SU-DHL-6 (cell line): ENCODE data around the gene EMID1.

Experiments used
- H2AFZ ChIP-seq: fragments of 200-600 bp; sonication (generic); 2 replicates; pipeline ENCODE4 v1.6.1; 2014; ENCODE audit warnings: low read depth, mild to moderate bottlenecking, moderate library complexity, mixed read lengths, antibody characterized with exemption, low read length; ENCODE audit not compliant: severe bottlenecking
- H3F3A ChIP-seq: fragments of 200-600 bp; shearing (Covaris generic); 2 replicates; pipeline ENCODE4 v1.6.0; 2016; ENCODE audit warnings: antibody characterized with exemption, mild to moderate bottlenecking; ENCODE audit not compliant: insufficient read depth
- H3K27ac ChIP-seq: fragments of 200-600 bp; sonication (generic); 2 replicates; pipeline ENCODE4 v1.5.1; 2016; ENCODE audit warnings: low read depth, mild to moderate bottlenecking, low read length, moderate library complexity, mixed read lengths
- H3K27me3 ChIP-seq: fragments of 200-600 bp; sonication (generic), shearing (Covaris generic); 2 replicates; pipeline ENCODE4 v1.6.0; 2014; ENCODE audit warnings: mild to moderate bottlenecking, low read length
- H3K36me3 ChIP-seq: fragments of 200-600 bp; sonication (generic); 2 replicates; pipeline ENCODE4 v1.6.1; 2014; ENCODE audit warnings: mild to moderate bottlenecking, low read length, mixed read lengths
- H3K4me2 ChIP-seq: fragments of 300-600, 200-600 bp; shearing (Covaris generic), sonication (generic); 2 replicates; pipeline ENCODE4 v1.6.0; 2014; ENCODE audit warnings: low read length, low read depth, mild to moderate bottlenecking; ENCODE audit not compliant: poor library complexity, severe bottlenecking
- H3K4me3 ChIP-seq: fragments of 200-600 bp; sonication (generic); 2 replicates; pipeline ENCODE4 v1.5.1; 2014; ENCODE audit warnings: antibody characterized with exemption, low read length, mild to moderate bottlenecking, mixed read lengths; ENCODE audit not compliant: insufficient read depth, poor library complexity, severe bottlenecking
- H3K79me2 ChIP-seq: fragments of 200-600 bp; sonication (generic); 2 replicates; pipeline ENCODE4 v1.6.1; 2014; ENCODE audit warnings: mild to moderate bottlenecking, low read length, moderate library complexity; ENCODE audit not compliant: insufficient read depth
- H3K9ac ChIP-seq: fragments of 200-600 bp; sonication (generic); 2 replicates; pipeline ENCODE4 v1.7.0; 2014; ENCODE audit warnings: mild to moderate bottlenecking, low read length
- H3K9me2 ChIP-seq: fragments of 200-600 bp; sonication (generic); replicated peaks from 2 replicates; pipeline ENCODE4 v1.6.1; 2014; ENCODE audit warnings: low read length; ENCODE audit not compliant: insufficient read depth
- H3K9me3 ChIP-seq: fragments of 200-600 bp; sonication (generic); 2 replicates; pipeline ENCODE4 v1.6.1; 2014; ENCODE audit warnings: low read length, mixed read lengths; ENCODE audit not compliant: insufficient read depth
- H4K20me1 ChIP-seq: fragments of 200-600 bp; sonication (generic); 2 replicates; pipeline ENCODE4 v1.6.1; 2014; ENCODE audit warnings: low read depth, mild to moderate bottlenecking, antibody characterized with exemption, low read length, moderate library complexity, mixed read lengths
- EZH2phosphoT487 ChIP-seq: fragments of 200-600 bp; sonication (generic), shearing (Covaris generic); conservative IDR thresholded peaks from 2 replicates; pipeline ENCODE4 v1.6.1; 2018; ENCODE audit warnings: mild to moderate bottlenecking, antibody characterized with exemption, low read length, moderate library complexity, mixed read lengths
- TF ChIP-seq, protein P1 (sequence below): fragments of 200-600 bp; sonication (generic); IDR thresholded peaks from one replicate; pipeline ENCODE4 v1.5.1; 2017; ENCODE audit warnings: antibody characterized with exemption, mild to moderate bottlenecking, low read length, moderate library complexity; ENCODE audit not compliant: insufficient read depth, poor library complexity, severe bottlenecking

Gene EMID1

GRCh38 chr22:29275819-29276565, 70.3 kb downstream of the EMID1 start:
- Histone ChIP-seq H3K36me3 (peaks cover 83% of the 10 kb centered on the region), H3K9me3 (no peaks in the 10 kb centered on the region), H4K20me1 (peaks cover 81% of the 10 kb centered on the region), H3K9me2 (no peaks in the 10 kb centered on the region), H3K4me3 (no peak overlapping the region), H3K79me2 (peaks cover 89% of the 10 kb centered on the region), H2AFZ (no peak overlapping the region), H3F3A (peaks cover 18% of the 10 kb centered on the region; the same call in 1 of the 2 replicates), H3K4me2 (no peak overlapping the region), H3K9ac (no peak overlapping the region), H3K27ac (no peak overlapping the region), H3K27me3 (no peaks in the 10 kb centered on the region)
- no peak for TF ChIP-seq EZH2phosphoT487
- TF ChIP-seq, protein P1, sequence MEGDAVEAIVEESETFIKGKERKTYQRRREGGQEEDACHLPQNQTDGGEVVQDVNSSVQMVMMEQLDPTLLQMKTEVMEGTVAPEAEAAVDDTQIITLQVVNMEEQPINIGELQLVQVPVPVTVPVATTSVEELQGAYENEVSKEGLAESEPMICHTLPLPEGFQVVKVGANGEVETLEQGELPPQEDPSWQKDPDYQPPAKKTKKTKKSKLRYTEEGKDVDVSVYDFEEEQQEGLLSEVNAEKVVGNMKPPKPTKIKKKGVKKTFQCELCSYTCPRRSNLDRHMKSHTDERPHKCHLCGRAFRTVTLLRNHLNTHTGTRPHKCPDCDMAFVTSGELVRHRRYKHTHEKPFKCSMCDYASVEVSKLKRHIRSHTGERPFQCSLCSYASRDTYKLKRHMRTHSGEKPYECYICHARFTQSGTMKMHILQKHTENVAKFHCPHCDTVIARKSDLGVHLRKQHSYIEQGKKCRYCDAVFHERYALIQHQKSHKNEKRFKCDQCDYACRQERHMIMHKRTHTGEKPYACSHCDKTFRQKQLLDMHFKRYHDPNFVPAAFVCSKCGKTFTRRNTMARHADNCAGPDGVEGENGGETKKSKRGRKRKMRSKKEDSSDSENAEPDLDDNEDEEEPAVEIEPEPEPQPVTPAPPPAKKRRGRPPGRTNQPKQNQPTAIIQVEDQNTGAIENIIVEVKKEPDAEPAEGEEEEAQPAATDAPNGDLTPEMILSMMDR, result no peak

- Histone ChIP-seq H4K20me1 (peaks cover 63% of the 10 kb centered on the region), H3K9me3 (no peaks in the 10 kb centered on the region), H3K9me2 (no peaks in the 10 kb centered on the region), H3K27me3 (no peaks in the 10 kb centered on the region), H2AFZ (no peak overlapping the region), H3K9ac (no peak overlapping the region), H3F3A (peaks cover 23% of the 10 kb centered on the region; the same call in 1 of the 2 replicates), H3K4me3 (no peak overlapping the region), H3K27ac (no peak overlapping the region), H3K4me2 (no peak overlapping the region), H3K36me3 (peaks cover 74% of the 10 kb centered on the region), H3K79me2 (peaks cover 70% of the 10 kb centered on the region)
- TF ChIP-seq EZH2phosphoT487, result no peak
- TF ChIP-seq, protein P1, result no peak
Measured at GRCh38 chr22:29277927-29278326, 72.2 kb downstream of the EMID1 start.

- H3K9ac ChIP-seq, result no peak overlapping the region
- H3F3A ChIP-seq, result 0 out of 2 replicates have a peak, but pooled peaks cover 5% of the 10 kb centered on the region
- H3K36me3 ChIP-seq, result peaks cover 60% of the 10 kb centered on the region
- H3K9me2 ChIP-seq, result no peaks in the 10 kb centered on the region
- no peak for TF ChIP-seq EZH2phosphoT487
- TF ChIP-seq, protein P1, result no peak
- H3K4me3 ChIP-seq, result no peak overlapping the region
- no peak overlapping the region for H3K27ac ChIP-seq
- no peaks in the 10 kb centered on the region for H3K27me3 ChIP-seq
- no peaks in the 10 kb centered on the region for H3K9me3 ChIP-seq
- H3K79me2 ChIP-seq, result peaks cover 52% of the 10 kb centered on the region
- peaks cover 26% of the 10 kb centered on the region for H4K20me1 ChIP-seq
- no peak overlapping the region for H3K4me2 ChIP-seq
- no peak overlapping the region for H2AFZ ChIP-seq
Measured at GRCh38 chr22:29284196-29284595, 78.5 kb downstream of the EMID1 start.
